IPS-20b (cell line): ENCODE results near the gene PAXIP1.
"Not testable (repeated sequence)": the region's sequence is repeated elsewhere in the genome, so short reads cannot be mapped to it uniquely, and the experiment has no call there.

Experiments used
- H3K27ac ChIP-seq: one replicate; pipeline ENCODE4 v1.5.1; 2013; ENCODE audit warnings: low read length
- H3K27me3 ChIP-seq: 2 replicates; pipeline ENCODE4 v1.6.1; 2013; ENCODE audit warnings: mild to moderate bottlenecking, low read length, inconsistent platforms; ENCODE audit not compliant: insufficient read depth
- H3K36me3 ChIP-seq: 2 replicates; pipeline ENCODE4 v1.6.1; 2013; ENCODE audit warnings: low read depth, mild to moderate bottlenecking, inconsistent platforms, low read length, moderate library complexity; ENCODE audit not compliant: insufficient read depth
- H3K4me1 ChIP-seq: 2 replicates; pipeline ENCODE4 v1.6.1; 2013; ENCODE audit warnings: mild to moderate bottlenecking, control low read depth, inconsistent platforms, low read length, moderate library complexity; ENCODE audit not compliant: insufficient read depth
- H3K4me3 ChIP-seq: 2 replicates; pipeline ENCODE4 v1.5.1; 2013; ENCODE audit warnings: mild to moderate bottlenecking, low read length, inconsistent platforms
- H3K9ac ChIP-seq: 2 replicates; pipeline ENCODE4 v1.6.1; 2013; ENCODE audit warnings: low read depth, mild to moderate bottlenecking, inconsistent platforms, low read length, moderate library complexity
- H3K9me3 ChIP-seq: 2 replicates; pipeline ENCODE4 v1.6.1; 2013; ENCODE audit warnings: mild to moderate bottlenecking, low read depth, low read length, inconsistent platforms; ENCODE audit not compliant: insufficient read depth

The PAXIP1 gene

DNA sequence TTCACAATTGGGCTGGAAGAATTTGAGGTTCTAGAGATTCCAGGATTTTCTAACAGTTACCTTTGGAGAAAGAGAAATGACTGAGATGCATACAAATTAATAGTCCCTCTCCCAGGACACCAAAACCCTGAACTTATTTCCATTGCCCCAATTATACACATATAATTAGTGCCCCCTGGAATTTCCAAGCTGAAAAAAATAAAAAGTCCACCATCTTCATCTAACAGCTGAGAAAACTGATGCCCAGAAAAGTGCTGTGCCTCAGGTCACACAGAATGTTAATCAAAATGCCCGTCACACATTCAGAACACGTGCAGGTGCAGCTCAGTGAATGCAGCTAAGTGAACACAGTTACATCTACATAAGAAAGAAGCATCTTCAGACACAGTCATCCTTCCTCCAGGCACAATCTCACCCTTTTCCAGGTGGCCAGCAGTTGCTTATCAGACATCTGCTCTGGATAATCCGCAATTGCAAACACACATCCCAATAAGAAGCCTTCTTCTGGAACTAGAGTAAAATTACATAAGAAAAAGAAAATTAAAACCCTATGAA, 35.4 kb downstream of the PAXIP1 start:
- no peak overlapping the region for H3K27ac ChIP-seq
- no peaks in the 10 kb centered on the region for H3K4me1 ChIP-seq
- no peak overlapping the region for H3K9ac ChIP-seq
- H3K27me3 ChIP-seq, result no peaks in the 10 kb centered on the region
- H3K9me3 ChIP-seq, result no peaks in the 10 kb centered on the region
- no peak overlapping the region for H3K4me3 ChIP-seq
- peaks cover 91% of the 10 kb centered on the region for H3K36me3 ChIP-seq

DNA sequence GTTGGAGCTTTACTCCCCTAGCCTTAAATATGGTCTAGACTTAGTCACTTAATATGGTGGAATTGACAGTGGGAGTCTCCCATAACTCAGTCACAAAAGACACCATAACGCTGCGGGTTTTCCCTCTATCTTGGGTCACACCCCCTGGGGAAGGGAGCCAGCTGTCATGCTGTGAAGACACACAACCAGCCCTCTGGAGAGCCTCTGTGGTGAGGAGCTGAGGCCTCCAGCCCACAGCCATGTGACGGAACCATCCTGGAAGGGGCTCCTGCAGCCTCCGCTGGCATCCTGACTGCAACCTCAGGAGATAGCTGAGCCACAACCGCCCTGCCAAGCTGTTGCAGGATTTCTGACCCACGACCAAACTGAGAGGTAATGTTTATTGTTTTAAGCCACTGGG, 37.9 kb downstream of the PAXIP1 start:
- Histone ChIP-seq H3K9ac (no peak overlapping the region), H3K4me3 (no peak overlapping the region), H3K27me3 (no peaks in the 10 kb centered on the region), H3K9me3 (no peaks in the 10 kb centered on the region), H3K36me3 (peaks cover 99% of the 10 kb centered on the region), H3K4me1 (no peaks in the 10 kb centered on the region), H3K27ac (no peak overlapping the region)

DNA sequence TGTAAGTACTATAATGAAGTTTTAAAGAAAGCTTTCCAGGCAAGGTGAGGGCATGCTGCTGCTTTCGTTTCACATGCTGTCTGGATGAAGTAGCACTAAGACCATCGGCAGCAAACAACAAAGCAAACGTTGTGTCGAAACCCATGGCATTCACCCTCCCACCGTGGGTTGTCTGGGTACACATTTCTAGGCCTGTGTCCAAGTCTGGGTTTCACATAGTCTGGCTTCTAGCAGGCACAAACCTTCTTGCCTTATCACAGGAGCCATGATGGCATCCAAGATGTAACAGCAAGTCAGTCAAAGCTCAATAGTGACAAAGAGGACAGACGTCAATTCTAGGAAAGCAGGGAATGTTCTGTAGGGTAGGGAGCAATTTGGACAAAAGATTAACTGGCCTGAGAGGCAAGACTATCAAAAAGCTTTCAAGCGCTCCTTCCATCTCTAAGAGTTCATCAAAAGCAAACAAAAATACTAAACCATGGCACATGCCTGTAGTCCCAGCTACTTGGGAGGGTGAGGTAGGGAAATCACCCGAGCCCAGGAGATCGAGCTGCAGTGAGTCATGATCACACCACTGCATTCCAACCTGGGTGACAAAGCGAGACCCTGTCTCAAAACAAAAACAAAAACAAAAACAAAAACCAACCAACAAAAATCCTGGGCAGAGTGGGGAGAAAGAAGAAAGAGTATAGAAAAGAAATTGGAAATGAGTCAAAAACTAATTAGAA, 42.7 kb downstream of the PAXIP1 start:
- Histone ChIP-seq H3K4me1 (no peaks in the 10 kb centered on the region), H3K9me3 (no peaks in the 10 kb centered on the region), H3K9ac (no peak overlapping the region), H3K27me3 (no peaks in the 10 kb centered on the region), H3K27ac (no peak overlapping the region), H3K4me3 (no peak overlapping the region), H3K36me3 (peaks cover 97% of the 10 kb centered on the region)

DNA sequence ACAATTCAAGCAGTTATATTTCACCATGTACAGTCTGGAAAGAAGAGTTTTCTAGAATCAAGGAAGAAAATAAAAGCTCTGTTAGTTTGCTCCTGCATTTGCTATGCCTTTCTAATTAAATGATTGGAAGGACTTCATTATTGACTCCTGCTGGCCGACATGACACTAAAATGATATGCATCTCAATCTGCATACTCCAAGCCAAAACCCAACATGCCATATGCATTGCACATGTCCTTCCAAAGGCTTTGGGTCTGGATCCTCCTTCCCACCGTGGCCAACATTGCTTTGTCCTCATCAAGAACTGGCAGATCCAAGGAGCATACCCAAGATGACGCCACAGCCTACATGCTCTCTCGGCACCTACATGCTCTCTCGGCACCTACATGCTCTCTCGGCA, 46.5 kb downstream of the PAXIP1 start:
- Histone ChIP-seq H3K27me3 (no peaks in the 10 kb centered on the region), H3K4me3 (no peak overlapping the region), H3K9ac (no peak overlapping the region), H3K36me3 (peaks cover 94% of the 10 kb centered on the region), H3K4me1 (no peaks in the 10 kb centered on the region), H3K9me3 (no peaks in the 10 kb centered on the region), H3K27ac (no peak overlapping the region)

DNA sequence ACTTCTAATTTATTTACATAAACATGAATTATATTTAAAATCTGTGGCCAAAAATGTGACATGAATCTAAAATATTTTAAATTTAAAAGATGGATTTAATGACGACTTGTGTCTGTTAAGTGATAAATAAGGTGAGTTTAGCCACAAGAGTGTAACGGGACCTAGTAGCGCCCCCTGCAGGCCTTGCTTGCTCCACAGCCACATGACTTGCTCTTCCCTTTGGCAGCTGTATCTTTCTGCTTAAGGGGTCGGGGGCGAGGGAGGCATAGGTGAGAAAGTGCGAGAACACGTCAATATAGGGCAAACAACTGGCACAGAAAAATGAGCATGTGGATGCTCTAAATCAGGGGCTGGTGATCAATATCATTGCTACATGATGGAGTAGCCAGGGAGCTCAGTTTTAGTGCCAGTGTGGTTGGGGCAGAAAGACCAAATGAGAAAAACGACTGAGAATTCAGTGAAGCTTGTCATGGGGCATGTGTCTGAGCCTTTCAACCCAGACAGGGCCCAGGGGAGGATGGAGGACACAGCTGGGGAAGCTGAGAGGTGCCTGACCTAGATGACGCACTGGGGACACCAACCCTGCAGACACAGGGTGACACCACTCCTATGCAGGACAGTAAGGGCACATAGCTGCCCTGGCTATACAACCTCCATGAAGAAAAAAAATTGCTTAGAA, 49.8 kb downstream of the PAXIP1 start:
- no peak overlapping the region for H3K27ac ChIP-seq
- peaks cover 88% of the 10 kb centered on the region for H3K36me3 ChIP-seq
- no peaks in the 10 kb centered on the region for H3K9me3 ChIP-seq
- no peaks in the 10 kb centered on the region for H3K4me1 ChIP-seq
- no peak overlapping the region for H3K4me3 ChIP-seq
- no peak overlapping the region for H3K9ac ChIP-seq
- no peaks in the 10 kb centered on the region for H3K27me3 ChIP-seq

DNA sequence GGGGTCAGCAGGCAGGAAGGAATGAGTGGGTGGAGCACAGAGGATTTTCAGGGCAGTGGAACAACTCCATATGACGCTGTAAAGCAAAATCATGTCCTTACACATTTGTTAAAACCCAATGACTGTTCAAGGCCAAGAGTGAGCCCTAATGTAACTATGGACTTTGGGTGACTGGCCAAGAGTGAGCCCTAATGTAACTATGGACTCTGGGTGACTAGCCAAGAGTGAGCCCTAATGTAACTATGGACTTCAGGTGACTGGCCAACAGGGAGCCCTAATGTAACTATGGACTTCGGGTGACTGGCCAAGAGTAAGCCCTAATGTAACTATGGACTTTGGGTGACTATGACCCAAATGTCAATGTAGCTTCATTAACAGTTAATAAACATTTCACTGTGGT, 52.0 kb downstream of the PAXIP1 start:
- Histone ChIP-seq H3K9me3 (no peaks in the 10 kb centered on the region), H3K27ac (no peak overlapping the region), H3K4me3 (no peak overlapping the region), H3K4me1 (no peaks in the 10 kb centered on the region), H3K27me3 (no peaks in the 10 kb centered on the region), H3K9ac (no peak overlapping the region), H3K36me3 (peaks cover 91% of the 10 kb centered on the region)

DNA sequence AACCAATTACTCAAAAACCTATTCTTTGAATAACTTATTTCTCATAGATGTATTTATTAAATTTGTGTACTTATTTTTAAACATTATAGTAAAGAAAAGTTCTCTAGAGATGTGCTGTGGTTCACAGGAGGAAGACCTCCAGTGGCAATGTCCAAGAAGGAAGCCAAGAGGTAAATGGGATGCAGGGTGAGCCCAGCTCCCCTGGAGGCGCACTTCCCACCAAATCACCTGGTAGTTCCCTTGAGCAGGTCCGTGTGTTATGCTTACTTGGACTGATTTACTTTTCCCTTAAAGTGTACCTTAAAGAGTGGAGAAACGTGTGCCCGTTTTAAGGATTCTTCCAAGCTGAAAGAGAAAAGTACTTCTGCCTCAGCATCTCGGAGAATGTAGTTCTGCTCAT, 55.3 kb downstream of the PAXIP1 start:
- H3K4me1 ChIP-seq, result no peaks in the 10 kb centered on the region
- peaks cover 94% of the 10 kb centered on the region for H3K36me3 ChIP-seq
- H3K9me3 ChIP-seq, result no peaks in the 10 kb centered on the region
- H3K27ac ChIP-seq, result no peak overlapping the region
- H3K4me3 ChIP-seq, result no peak overlapping the region
- no peak overlapping the region for H3K9ac ChIP-seq
- H3K27me3 ChIP-seq, result no peaks in the 10 kb centered on the region

DNA sequence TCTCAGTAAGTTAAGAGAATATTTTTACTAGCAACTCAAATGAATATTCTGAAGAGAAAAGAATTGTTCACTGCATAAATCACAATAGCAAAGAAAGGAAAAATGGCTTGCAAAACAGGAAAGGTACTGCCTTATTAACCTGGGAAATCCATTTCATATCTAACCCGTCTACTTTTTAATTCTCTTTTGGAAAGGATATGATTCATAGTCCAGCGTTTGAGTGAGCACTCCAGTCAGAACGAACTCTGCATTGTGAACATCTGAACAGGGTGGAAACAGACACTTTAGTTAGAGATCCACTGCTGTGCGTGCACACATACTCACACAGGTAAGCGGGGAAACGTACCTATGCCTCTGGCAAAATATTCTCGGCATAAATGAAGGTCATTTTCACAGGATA, 56.8 kb downstream of the PAXIP1 start:
- peaks cover 84% of the 10 kb centered on the region for H3K36me3 ChIP-seq
- H3K4me3 ChIP-seq, result no peak overlapping the region
- H3K9ac ChIP-seq, result no peak overlapping the region
- no peaks in the 10 kb centered on the region for H3K27me3 ChIP-seq
- H3K27ac ChIP-seq, result no peak overlapping the region
- 0 out of 2 replicates have a peak, but pooled peaks cover 1% of the 10 kb centered on the region for H3K9me3 ChIP-seq
- no peaks in the 10 kb centered on the region for H3K4me1 ChIP-seq

DNA sequence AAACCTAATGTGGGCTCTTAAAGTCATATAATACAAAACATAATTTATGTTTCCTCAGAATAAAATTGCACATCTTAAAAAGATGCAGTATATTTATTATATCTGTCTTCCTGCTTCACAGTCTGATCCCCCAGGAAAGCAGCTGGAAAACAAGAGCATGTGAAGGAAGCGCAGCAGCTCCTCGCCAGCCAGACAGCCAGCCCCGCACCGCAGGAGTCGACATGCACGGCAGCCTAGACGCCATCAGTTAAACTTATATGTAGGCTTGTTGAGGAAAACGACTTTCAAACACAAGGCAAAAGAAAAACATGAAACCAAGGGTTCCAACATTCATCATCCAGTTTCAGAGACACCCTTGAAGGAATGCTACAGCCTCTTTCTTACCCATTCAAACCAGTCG, 59.0 kb downstream of the PAXIP1 start:
- no peaks in the 10 kb centered on the region for H3K4me1 ChIP-seq
- H3K9me3 ChIP-seq, result peaks cover 12% of the 10 kb centered on the region; the same call in 1 of the 2 replicates
- no peak overlapping the region for H3K9ac ChIP-seq
- no peak overlapping the region for H3K4me3 ChIP-seq
- H3K27ac ChIP-seq, result no peak overlapping the region
- H3K36me3 ChIP-seq, result peaks cover 66% of the 10 kb centered on the region
- no peaks in the 10 kb centered on the region for H3K27me3 ChIP-seq

DNA sequence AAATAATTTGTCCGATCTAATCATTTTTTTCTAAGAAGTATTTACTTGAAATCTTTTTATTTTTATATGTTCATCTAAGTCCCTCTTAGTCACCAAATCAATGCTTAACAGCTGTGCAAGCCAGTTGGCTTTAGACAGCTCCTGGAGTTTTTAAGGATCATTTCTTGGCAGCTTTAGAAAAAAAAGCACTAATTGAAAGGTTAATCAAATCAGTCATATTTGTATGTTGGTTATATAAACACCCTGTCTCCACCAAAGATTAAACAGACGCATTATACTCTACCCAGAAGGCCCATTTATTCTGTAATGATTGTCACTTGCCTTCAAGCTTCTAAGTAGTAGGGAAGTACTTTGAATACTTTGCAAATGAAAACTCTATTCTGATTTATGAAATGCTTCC, 60.2 kb downstream of the PAXIP1 start:
- Histone ChIP-seq H3K4me1 (no peaks in the 10 kb centered on the region), H3K36me3 (peaks cover 59% of the 10 kb centered on the region), H3K9ac (no peak overlapping the region), H3K9me3 (peaks cover 12% of the 10 kb centered on the region), H3K27me3 (no peaks in the 10 kb centered on the region), H3K27ac (no peak overlapping the region), H3K4me3 (no peak overlapping the region)

DNA sequence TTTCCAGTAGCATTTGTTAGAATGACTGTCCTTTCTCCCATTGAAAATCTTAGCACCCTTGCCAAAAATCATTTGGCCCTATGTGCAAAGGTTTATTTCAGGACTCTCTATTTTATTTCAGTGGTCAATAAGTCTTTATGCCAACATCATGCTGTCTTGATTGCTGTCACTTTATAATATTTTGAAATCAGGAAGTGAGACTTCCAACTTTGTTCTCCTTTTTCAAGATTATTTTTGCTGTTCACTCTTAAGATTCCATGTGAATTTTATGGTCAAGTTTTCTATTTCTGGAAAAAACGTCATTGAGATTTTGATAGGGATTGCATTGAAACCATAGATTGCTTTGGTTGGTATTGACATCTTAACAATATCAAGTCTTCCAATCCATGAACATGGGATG, 65.1 kb downstream of the PAXIP1 start:
- H3K4me3 ChIP-seq, result no peak overlapping the region
- peaks cover 11% of the 10 kb centered on the region; the same call in 1 of the 2 replicates for H3K36me3 ChIP-seq
- peaks cover 47% of the 10 kb centered on the region for H3K9me3 ChIP-seq
- no peak overlapping the region for H3K9ac ChIP-seq
- no peaks in the 10 kb centered on the region for H3K27me3 ChIP-seq
- no peaks in the 10 kb centered on the region for H3K4me1 ChIP-seq
- H3K27ac ChIP-seq, result no peak overlapping the region

DNA sequence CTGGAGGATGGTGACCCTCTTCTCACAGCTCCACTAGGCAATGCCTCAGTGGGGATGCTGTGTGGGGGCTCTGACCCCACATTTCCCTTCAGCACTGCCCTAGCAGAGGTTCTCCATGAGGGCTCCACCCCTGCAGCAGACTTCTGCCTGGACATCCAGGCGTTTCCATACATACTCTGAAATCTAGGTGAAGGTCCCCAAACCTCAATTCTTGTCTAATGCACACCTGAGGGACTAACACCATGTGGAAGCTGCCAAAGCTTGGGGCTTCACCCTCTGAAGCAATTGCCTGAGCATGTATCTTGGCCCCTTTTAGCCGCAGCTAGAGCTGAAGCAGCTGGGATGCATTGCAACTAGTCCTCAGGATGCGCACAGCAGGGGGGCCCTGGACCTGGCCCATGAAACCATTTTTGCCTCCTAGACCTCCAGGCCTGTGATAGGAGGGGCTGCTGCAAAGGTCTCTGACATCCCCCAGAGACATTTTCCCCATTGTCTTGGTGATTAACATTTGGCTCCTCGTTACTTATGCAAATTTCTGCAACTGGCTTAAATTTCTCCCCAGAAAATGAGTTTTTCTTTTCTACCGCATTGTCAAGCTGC, 68.5 kb downstream of the PAXIP1 start:
- H3K9ac ChIP-seq, H3K27ac ChIP-seq, H3K4me3 ChIP-seq, H3K36me3 ChIP-seq, H3K27me3 ChIP-seq: not testable (repeated sequence)
- Histone ChIP-seq H3K9me3 (peaks cover 39% of the 10 kb centered on the region), H3K4me1 (peaks cover 10% of the 10 kb centered on the region; the same call in 1 of the 2 replicates)
